B cell (primary cell): ENCODE results near the gene IBA57. TPM values are rescaled to one million over a fixed set of nuclear protein-coding genes. Genes with fewer than 3 reads are reported as not detected.

Experiments used
- ATAC-seq: fragments of 200-7000 bp; cut with Tn5 transposase; one replicate; pipeline ENCODE4 v1.10.0; 2021; ENCODE audit warnings: low read depth, mild to moderate bottlenecking, moderate number of reproducible peaks, moderate library complexity
- CTCF ChIA-PET: fragments of 350-600 bp; sonication (Branson Sonifier 250); formaldehyde crosslinking; loops from one replicate; lab custom pipeline; 2021; ENCODE audit warnings: antibody characterized with exemption, inconsistent platforms; lab: Charles Lee
- POLR2A ChIA-PET: fragments of 350-600 bp; sonication (Branson Sonifier 250); formaldehyde crosslinking; loops from one replicate; lab custom pipeline; 2021; ENCODE audit warnings: antibody characterized with exemption; lab: Charles Lee
- DNase-seq: peaks from one replicate; pipeline ENCODE4 v3.0.0; 2013
- H2AFZ ChIP-seq: 2 replicates; pipeline ENCODE4 v1.6.1; 2012; ENCODE audit warnings: mild to moderate bottlenecking, low read depth, low read length; ENCODE audit not compliant: insufficient read depth, poor library complexity, severe bottlenecking
- H3K27ac ChIP-seq, 2 donors: 1 replicate in 1 of 2; 2 replicates in 1 of 2; pipeline ENCODE4 v1.5.1; 2012 to 2013; ENCODE audit warnings: low read length in 2 of 2, mild to moderate bottlenecking in 2 of 2, moderate library complexity in 1 of 2
- H3K27me3 ChIP-seq, 4 experiments: fragments of 200-600 bp in 1 of 4; sonication (generic) in 1 of 4; replicated peaks in 1 of 4; 1 replicate in 2 of 4; 2 replicates in 2 of 4; pipeline versions ENCODE4 v1.6.1 to v1.7.0; 2013 to 2016; ENCODE audit warnings: low read length in 3 of 4, mild to moderate bottlenecking in 2 of 4, mixed read lengths in 1 of 4, moderate library complexity in 1 of 4; ENCODE audit not compliant: insufficient read depth in 4 of 4, control insufficient read depth in 3 of 4; ENCODE audit errors: control extremely low read depth in 1 of 4
- H3K36me3 ChIP-seq, 2 experiments: replicated peaks in 1 of 2; 1 replicate in 1 of 2; 2 replicates in 1 of 2; pipeline versions ENCODE4 v1.6.1 to v1.7.1; 2013; ENCODE audit warnings: low read length in 1 of 2; ENCODE audit not compliant: insufficient read depth in 2 of 2, control insufficient read depth in 1 of 2; ENCODE audit errors: control extremely low read depth in 1 of 2, extremely low read depth in 1 of 2
- H3K4me1 ChIP-seq, 2 donors: fragments of 200-600 bp in 1 of 2; sonication (generic) in 1 of 2; 1 replicate in 1 of 2; 2 replicates in 1 of 2; pipeline versions ENCODE4 v1.5.1 to v1.6.1; 2013 to 2017; ENCODE audit warnings: low read length in 2 of 2; ENCODE audit not compliant: control insufficient read depth in 2 of 2, insufficient read depth in 2 of 2
- H3K4me2 ChIP-seq: replicated peaks from 2 replicates; pipeline ENCODE3; 2012; ENCODE audit warnings: mild to moderate bottlenecking, low read depth, low read length; ENCODE audit not compliant: poor library complexity, severe bottlenecking
- H3K4me3 ChIP-seq, 5 experiments: fragments of 200-600 bp in 1 of 5; sonication (generic) in 1 of 5; 1 replicate in 3 of 5; 2 replicates in 2 of 5; pipeline versions ENCODE4 v1.5.1 to v1.7.0; 2011 to 2016; ENCODE audit warnings: low read length in 4 of 5, mild to moderate bottlenecking in 4 of 5, low read depth in 2 of 5, control low read depth in 1 of 5, moderate library complexity in 1 of 5; ENCODE audit not compliant: insufficient read depth in 1 of 5; ENCODE audit errors: control extremely low read depth in 1 of 5, extremely low read depth in 1 of 5
- H3K79me2 ChIP-seq: fragments of 200-600 bp; sonication (generic); one replicate; pipeline ENCODE4 v1.6.0; 2016; ENCODE audit warnings: low read length; ENCODE audit not compliant: control insufficient read depth, insufficient read depth
- H3K9ac ChIP-seq: fragments of 200-600 bp; sonication (generic); 2 replicates; pipeline ENCODE4 v1.6.1; 2017; ENCODE audit warnings: mild to moderate bottlenecking, low read length, moderate library complexity
- H3K9me3 ChIP-seq, 3 donors: one replicate each; pipeline versions ENCODE4 v1.6.1 to v1.7.1; 2013; ENCODE audit warnings: low read length in 2 of 3; ENCODE audit not compliant: control insufficient read depth in 2 of 3, insufficient read depth in 1 of 3; ENCODE audit errors: control extremely low read depth in 1 of 3
- H4K20me1 ChIP-seq: 2 replicates; pipeline ENCODE4 v1.6.0; 2012; ENCODE audit warnings: mild to moderate bottlenecking, low read length; ENCODE audit not compliant: insufficient read depth, control insufficient read depth, poor library complexity, severe bottlenecking
- H3K27ac Mint-ChIP-seq: one replicate; pipeline ENCODE4 v1.8.0; 2021; ENCODE audit warnings: mixed read lengths
- H3K27me3 Mint-ChIP-seq: one replicate; pipeline ENCODE4 v1.8.0; 2021; ENCODE audit warnings: mixed read lengths
- H3K4me1 Mint-ChIP-seq: one replicate; pipeline ENCODE4 v1.8.0; 2021; ENCODE audit warnings: mixed read lengths
- H3K4me3 Mint-ChIP-seq: one replicate; pipeline ENCODE4 v1.8.0; 2021; ENCODE audit warnings: mixed read lengths
- H3K9me3 Mint-ChIP-seq: one replicate; pipeline ENCODE4 v1.8.0; 2022; ENCODE audit warnings: mixed read lengths; ENCODE audit not compliant: insufficient read depth
- EZH2 ChIP-seq: IDR thresholded peaks from 2 replicates; pipeline ENCODE4 v1.6.1; 2012; ENCODE audit warnings: borderline replicate concordance, low read depth, mild to moderate bottlenecking, moderate library complexity, low read length; ENCODE audit not compliant: insufficient read depth, poor library complexity, severe bottlenecking
- WGBS: methylation state at CpG from one replicate; pipeline ENCODE4 v1.1.5; 2013; ENCODE audit warnings: missing lambda C conversion rate; ENCODE audit not compliant: insufficient coverage; 5-methylcytosine and 5-hydroxymethylcytosine counted together
- intact Hi-C: fragments of 100-400 bp; cut with micrococcal nuclease; formaldehyde crosslinking; loops from one replicate; pipeline ENCODE4 v1.10.0; 2022
- polyA plus RNA-seq: library from polyadenylated mRNA; depleted of rRNA; stranded (reverse); fragments of >200 nt; gene quantifications from 2 replicates; pipeline ENCODE4 v1.2.3, GENCODE V29; 2012
- total RNA-seq, 2 donors: library from RNA; stranded (reverse); fragments of 120-200 nt in 1 of 2; gene quantifications; 1 replicate in 1 of 2; 2 replicates in 1 of 2; pipeline versions ENCODE4 v1.2.3 to v1.2.4, GENCODE V29; 2013 to 2022
- TF ChIP-seq, protein P1 (sequence below): fragments of 200-600 bp; IDR thresholded peaks from one replicate; pipeline ENCODE4 v1.8.0; 2022; ENCODE audit warnings: antibody characterized with exemption, mild to moderate bottlenecking

IBA57 gene
- total and polyA plus RNA-seq, 2 donors (not counting 1 experiment from before 2014, with no cell fraction given), result 5.2 to 12.8 TPM

GRCh38 chr1:228152918-228153258 lies 12.7 kb upstream of the IBA57 start:
- Histone ChIP-seq H3K79me2 (no peaks in the 10 kb centered on the region), H3K4me2 (no peak overlapping the region), H2AFZ (no peak overlapping the region), H3K9me3 (peaks cover 0 to 2% (median 0%) of the 10 kb centered on the region in 3 donors), H3K4me3 (no peak overlapping the region), H3K4me1 (peaks cover 0 to 3% of the 10 kb centered on the region in 2 donors), H3K27ac (no peak overlapping the region), H3K36me3 (peaks cover 0 to 12% of the 10 kb centered on the region in 2 experiments), H4K20me1 (peaks cover 23% of the 10 kb centered on the region), H3K9ac (no peak overlapping the region), H3K27me3 (peaks cover 0 to 14% (median 0%) of the 10 kb centered on the region in 4 experiments)
- POLR2A ChIA-PET, result no interaction called here
- DNase-seq (no peak), ATAC-seq (no peak)
- Mint-ChIP-seq H3K27ac (no peak overlapping the region), H3K4me1 (no peaks in the 10 kb centered on the region), H3K4me3 (no peak overlapping the region), H3K27me3 (no peaks in the 10 kb centered on the region), H3K9me3 (no peaks in the 10 kb centered on the region)
- TF ChIP-seq, protein P1, sequence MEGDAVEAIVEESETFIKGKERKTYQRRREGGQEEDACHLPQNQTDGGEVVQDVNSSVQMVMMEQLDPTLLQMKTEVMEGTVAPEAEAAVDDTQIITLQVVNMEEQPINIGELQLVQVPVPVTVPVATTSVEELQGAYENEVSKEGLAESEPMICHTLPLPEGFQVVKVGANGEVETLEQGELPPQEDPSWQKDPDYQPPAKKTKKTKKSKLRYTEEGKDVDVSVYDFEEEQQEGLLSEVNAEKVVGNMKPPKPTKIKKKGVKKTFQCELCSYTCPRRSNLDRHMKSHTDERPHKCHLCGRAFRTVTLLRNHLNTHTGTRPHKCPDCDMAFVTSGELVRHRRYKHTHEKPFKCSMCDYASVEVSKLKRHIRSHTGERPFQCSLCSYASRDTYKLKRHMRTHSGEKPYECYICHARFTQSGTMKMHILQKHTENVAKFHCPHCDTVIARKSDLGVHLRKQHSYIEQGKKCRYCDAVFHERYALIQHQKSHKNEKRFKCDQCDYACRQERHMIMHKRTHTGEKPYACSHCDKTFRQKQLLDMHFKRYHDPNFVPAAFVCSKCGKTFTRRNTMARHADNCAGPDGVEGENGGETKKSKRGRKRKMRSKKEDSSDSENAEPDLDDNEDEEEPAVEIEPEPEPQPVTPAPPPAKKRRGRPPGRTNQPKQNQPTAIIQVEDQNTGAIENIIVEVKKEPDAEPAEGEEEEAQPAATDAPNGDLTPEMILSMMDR, result no peak
- TF ChIP-seq EZH2, result no peak
- intact Hi-C loops, result no loop called here
- CTCF ChIA-PET, result no interaction called here
- no CpG with 5 or more reads among the region's 3 CpGs for WGBS

GRCh38 chr1:228154021-228154669 lies 11.5 kb upstream of the IBA57 start:
- Histone ChIP-seq H3K4me1 (peaks cover 0 to 3% of the 10 kb centered on the region in 2 donors), H3K4me2 (no peak overlapping the region), H3K79me2 (no peaks in the 10 kb centered on the region), H3K27ac (no peak overlapping the region), H2AFZ (no peak overlapping the region), H3K9me3 (peaks cover 0 to 2% (median 0%) of the 10 kb centered on the region in 3 donors), H3K27me3 (peaks cover 0 to 16% (median 0%) of the 10 kb centered on the region in 4 experiments), H3K4me3 (no peak overlapping the region), H3K9ac (no peak overlapping the region), H3K36me3 (no peaks in the 10 kb centered on the region), H4K20me1 (peaks cover 10% of the 10 kb centered on the region)
- H3K27me3 Mint-ChIP-seq, result no peaks in the 10 kb centered on the region
- no peaks in the 10 kb centered on the region for H3K9me3 Mint-ChIP-seq
- WGBS, result 95% methylated on average over 3 of the region's 11 CpGs
- H3K4me1 Mint-ChIP-seq, result no peaks in the 10 kb centered on the region
- CTCF ChIA-PET, result interaction anchor here (0.7 kb wide), 1 partner anchor 11 kb away, joined by 3 read pairs; the partner anchor contains the start of gene IBA57
- H3K27ac Mint-ChIP-seq, result no peak overlapping the region
- no peak for ATAC-seq
- no peak for TF ChIP-seq EZH2
- TF ChIP-seq, protein P1, result no peak
- H3K4me3 Mint-ChIP-seq, result no peak overlapping the region
- no peak for DNase-seq
- POLR2A ChIA-PET, result no interaction called here
- intact Hi-C loops, result no loop called here
